ENCODE data around the gene PIM1. TPM values are rescaled to one million over a fixed set of nuclear protein-coding genes. Genes with fewer than 3 reads are reported as not detected.
A peak's percentile ranks its signal among the peaks of the same experiment; 100 is the strongest.

The PIM1 gene
- total and polyA plus RNA-seq, 9 of the 15 experiments (the other 6 are each of a cell fraction or from before 2014, with no cell fraction given), result 19.0 to 789 (median 212) TPM

DNA sequence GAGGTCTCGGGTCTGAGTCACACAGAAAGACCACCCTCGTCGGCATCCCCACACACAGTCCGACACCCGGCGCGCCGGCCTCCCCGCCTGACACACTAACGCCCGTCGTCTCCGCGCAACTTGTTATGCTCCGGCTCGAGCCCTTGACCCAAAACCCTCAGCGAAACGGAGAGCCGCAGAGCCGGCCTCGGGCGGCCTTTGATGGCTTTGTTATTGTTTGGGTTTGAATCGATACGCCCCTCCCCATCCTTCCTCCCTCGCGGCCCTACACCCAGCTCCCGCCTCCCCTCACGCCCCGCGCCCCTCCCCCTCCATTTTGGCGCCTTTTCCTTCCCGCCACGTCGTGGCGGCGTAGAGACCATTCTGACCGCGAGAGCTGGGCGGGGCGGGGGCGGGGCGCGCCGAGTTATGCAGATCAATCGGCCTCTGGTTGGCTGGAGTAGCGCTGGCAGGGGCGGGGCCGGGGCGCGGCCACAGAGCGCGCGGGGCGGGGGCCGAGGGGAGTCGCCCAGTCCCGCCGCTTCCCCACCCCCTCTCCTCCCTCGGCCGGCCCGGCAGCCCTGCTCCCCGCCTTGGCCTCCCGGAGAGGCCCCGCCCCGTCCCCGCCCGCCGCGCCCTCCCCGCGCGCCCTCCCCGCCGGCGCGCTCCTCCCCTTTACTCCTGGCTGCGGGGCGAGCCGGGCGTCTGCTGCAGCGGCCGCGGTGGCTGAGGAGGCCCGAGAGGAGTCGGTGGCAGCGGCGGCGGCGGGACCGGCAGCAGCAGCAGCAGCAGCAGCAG, at the start of gene PIM1 (continued):
- TF ChIP-seq, protein P1, sequence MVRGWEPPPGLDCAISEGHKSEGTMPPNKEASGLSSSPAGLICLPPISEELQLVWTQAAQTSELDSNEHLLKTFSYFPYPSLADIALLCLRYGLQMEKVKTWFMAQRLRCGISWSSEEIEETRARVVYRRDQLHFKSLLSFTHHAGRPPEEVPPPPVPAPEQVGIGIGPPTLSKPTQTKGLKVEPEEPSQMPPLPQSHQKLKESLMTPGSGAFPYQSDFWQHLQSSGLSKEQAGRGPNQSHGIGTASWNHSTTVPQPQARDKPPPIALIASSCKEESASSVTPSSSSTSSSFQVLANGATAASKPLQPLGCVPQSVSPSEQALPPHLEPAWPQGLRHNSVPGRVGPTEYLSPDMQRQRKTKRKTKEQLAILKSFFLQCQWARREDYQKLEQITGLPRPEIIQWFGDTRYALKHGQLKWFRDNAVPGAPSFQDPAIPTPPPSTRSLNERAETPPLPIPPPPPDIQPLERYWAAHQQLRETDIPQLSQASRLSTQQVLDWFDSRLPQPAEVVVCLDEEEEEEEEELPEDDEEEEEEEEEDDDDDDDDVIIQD (CRISPR knock-in tag; IDR thresholded peaks at IDR 0.05), result no peak
- no peak for TF ChIP-seq SNIP1 (IDR thresholded peaks at IDR 0.05; ENCODE audit: low read depth)
- TF ChIP-seq CBX3 (IDR thresholded peaks at IDR 0.05; ENCODE audit: borderline replicate concordance in 1 of 2, low read length in 2 of 2), result peak in 1 of 2 experiments; percentile 62; a peak in 1 of 3 replicates
- peak; percentile 68; the same call in 1 of the 2 replicates for TF ChIP-seq IRF1 (CRISPR knock-in tag; IDR thresholded peaks at IDR 0.05; ENCODE audit: borderline replicate concordance)
- no peak for TF ChIP-seq ZNF274 (IDR thresholded peaks at IDR 0.05; ENCODE audit: borderline replicate concordance, low read depth, low read length)
- TF ChIP-seq NFRKB (IDR thresholded peaks at IDR 0.05; ENCODE audit: low read depth), result peak; percentile 82
- peak; percentile 87; the same call in 1 of the 2 replicates for TF ChIP-seq ATF6 (CRISPR knock-in tag; IDR thresholded peaks at IDR 0.05)
- no peak for TF ChIP-seq ZNF668 (CRISPR knock-in tag; IDR thresholded peaks at IDR 0.05)
- 0 out of 2 replicates have a peak, but pooled peaks have one; percentile 1 for TF ChIP-seq PREB (CRISPR knock-in tag; IDR thresholded peaks at IDR 0.05)
- TF ChIP-seq ZNF395 (CRISPR knock-in tag; IDR thresholded peaks at IDR 0.05), result peak; percentile 87; the same call in 1 of the 2 replicates
- TF ChIP-seq, protein P2, sequence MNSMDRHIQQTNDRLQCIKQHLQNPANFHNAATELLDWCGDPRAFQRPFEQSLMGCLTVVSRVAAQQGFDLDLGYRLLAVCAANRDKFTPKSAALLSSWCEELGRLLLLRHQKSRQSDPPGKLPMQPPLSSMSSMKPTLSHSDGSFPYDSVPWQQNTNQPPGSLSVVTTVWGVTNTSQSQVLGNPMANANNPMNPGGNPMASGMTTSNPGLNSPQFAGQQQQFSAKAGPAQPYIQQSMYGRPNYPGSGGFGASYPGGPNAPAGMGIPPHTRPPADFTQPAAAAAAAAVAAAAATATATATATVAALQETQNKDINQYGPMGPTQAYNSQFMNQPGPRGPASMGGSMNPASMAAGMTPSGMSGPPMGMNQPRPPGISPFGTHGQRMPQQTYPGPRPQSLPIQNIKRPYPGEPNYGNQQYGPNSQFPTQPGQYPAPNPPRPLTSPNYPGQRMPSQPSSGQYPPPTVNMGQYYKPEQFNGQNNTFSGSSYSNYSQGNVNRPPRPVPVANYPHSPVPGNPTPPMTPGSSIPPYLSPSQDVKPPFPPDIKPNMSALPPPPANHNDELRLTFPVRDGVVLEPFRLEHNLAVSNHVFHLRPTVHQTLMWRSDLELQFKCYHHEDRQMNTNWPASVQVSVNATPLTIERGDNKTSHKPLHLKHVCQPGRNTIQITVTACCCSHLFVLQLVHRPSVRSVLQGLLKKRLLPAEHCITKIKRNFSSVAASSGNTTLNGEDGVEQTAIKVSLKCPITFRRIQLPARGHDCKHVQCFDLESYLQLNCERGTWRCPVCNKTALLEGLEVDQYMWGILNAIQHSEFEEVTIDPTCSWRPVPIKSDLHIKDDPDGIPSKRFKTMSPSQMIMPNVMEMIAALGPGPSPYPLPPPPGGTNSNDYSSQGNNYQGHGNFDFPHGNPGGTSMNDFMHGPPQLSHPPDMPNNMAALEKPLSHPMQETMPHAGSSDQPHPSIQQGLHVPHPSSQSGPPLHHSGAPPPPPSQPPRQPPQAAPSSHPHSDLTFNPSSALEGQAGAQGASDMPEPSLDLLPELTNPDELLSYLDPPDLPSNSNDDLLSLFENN (IDR thresholded peaks at IDR 0.05; ENCODE audit: low read depth in 2 of 2, low read length in 2 of 2), result peak in 1 of 2 experiments; percentile 45; a peak in 1 of 4 replicates
- no peak for TF ChIP-seq PCBP1 (IDR thresholded peaks at IDR 0.05; ENCODE audit: low read depth, low read length, poor library complexity, severe bottlenecking)
